HG03520 (cell line): ENCODE measurements around the gene IL22.
"Not testable (repeated sequence)": the region's sequence is repeated elsewhere in the genome, so short reads cannot be mapped to it uniquely, and the experiment has no call there.

Experiments used
- ATAC-seq: cut with Tn5 transposase; IDR thresholded peaks from one replicate; pipeline ENCODE4 v1.9.1; 2021; ENCODE audit warnings: mild to moderate bottlenecking, moderate library complexity; ENCODE audit not compliant: unreplicated experiment

IL22 gene

DNA sequence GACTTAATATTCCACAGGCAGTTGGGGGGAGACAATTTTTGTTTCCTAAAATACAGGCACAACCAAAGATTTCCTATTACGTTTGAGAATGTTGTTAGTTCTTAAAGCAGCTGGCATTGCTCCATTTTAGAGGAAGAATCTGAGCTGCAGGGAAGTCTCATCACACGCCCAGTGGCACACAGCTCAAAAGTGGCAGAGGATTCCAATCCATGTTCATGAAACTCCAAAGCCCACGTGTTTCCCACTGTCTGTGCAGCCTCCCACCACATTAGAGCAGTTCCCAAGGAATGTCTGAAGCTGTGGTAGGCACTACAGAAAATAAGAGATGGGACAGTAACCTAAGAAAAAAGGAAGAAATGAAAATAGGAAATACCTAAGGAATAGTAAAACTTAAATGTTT lies 21.7 kb downstream of the IL22 start:
- ATAC-seq = no peak

DNA sequence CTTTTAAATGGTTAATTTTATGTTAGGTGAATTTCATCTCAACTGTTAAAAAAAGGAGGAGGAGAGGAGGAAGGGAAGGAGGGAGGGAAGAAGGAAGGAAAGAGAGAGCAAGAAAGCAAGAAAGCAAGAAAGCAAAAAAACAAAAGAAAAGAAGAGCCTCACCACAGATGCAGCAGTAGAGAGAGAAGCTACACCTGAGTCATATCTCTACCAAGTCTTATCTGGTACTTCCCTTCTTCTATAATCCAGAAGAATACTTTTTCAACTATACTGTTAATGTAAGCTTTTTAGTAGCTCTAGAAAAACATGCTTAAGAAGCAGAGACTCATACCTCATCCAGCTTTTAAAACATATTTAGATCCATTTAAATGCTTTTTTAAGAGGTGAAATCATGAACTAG lies 22.2 kb downstream of the IL22 start:
- ATAC-seq = peak; percentile 53

- ATAC-seq = no peak
Observed at GRCh38 chr12:68229956-68230355, 23.4 kb downstream of the IL22 start.

DNA sequence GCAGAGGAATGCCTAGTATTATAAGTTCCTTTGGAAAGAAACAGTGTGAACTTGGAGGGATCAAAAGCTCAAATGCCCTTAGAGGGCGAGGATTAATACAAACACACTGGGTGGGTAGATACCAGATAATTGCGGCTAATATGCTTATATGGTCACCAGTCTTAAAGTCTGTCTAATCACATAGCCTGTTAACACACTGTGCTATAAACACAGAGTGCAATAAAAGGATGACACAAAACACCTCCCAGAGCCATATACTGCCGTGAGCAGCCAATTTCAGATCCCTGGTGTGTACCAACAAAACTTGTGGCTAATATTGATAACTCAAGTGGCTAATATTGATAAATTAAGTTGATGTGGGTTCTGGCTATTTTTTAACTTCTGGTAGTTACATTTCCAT lies 26.0 kb downstream of the IL22 start:
- ATAC-seq = no peak

DNA sequence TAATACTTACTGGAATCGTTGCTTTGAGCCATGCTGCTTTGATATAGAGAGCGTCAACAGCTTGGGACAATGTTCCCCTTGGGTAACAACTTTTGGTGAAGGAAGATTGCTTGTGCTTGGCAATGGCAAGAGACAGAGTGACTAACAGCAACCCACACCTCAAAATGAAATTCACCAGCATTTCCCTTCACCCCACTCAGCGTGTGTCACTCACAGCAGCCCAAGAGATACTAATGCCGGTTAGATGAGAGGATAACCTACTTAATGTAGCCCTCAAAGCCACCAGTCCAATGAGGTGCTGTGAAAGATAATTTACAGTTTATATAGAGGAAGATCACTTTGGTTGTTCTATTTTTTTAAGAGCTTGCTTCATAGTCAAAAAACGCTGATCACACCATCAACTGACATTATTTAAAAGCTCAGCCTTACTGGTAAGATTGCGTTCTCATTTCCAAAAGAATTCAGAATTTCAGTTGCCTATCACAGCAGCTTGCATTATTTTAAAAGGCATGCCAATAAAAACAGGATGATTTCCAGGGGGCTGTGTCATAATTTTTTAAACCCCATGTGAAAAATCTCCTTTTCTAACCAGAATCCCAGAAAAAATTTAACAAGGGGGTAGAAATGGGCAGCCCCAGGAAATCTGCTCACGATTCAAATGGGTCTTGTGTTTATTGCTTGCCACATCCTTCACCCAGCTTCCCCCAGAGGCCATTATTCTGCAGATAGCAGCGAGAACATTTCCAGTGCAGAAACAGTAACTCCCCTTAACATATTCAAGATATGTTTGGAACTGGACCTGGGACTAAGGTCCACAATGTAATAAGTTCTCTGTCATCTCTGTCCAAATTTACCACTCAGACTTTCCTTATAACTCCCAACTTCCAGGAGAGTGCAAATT lies 27.6 kb downstream of the IL22 start, which contains the start of gene IL26:
Gene IL26, minus strand, starts transcription at position 235 of the 901 bp plus-strand sequence. Its CDS starts 54 bp downstream, at position 181.
- ATAC-seq = no peak

- no peak for ATAC-seq
Observed at GRCh38 chr12:68224613-68225285, 28.7 kb downstream of the IL22 start.

GRCh38 chr12:68223067-68223747 lies 30.2 kb downstream of the IL22 start:
- peak; percentile 80 for ATAC-seq

GRCh38 chr12:68222326-68222725 lies 31.1 kb downstream of the IL22 start:
- no peak for ATAC-seq

DNA sequence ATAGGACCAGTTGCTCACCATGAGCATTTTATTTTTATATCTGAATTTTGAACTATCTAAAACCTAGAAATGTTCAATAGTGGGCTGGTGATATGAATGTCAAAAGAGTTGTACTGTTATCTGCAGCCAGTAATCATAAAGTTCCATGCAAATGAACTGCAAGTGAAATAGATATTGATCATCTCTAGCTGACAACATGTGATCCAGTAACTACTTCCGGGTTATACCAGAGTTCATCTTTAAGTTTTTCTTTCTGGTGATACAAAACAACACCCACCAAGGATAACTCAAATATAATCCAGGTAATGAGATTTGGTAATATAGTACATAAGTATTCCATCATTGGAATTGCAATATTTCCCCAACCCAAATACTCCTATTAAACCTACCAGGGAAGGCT lies 31.9 kb downstream of the IL22 start:
- ATAC-seq = no peak

GRCh38 chr12:68210875-68211274 lies 42.5 kb downstream of the IL22 start:
- no peak for ATAC-seq

DNA sequence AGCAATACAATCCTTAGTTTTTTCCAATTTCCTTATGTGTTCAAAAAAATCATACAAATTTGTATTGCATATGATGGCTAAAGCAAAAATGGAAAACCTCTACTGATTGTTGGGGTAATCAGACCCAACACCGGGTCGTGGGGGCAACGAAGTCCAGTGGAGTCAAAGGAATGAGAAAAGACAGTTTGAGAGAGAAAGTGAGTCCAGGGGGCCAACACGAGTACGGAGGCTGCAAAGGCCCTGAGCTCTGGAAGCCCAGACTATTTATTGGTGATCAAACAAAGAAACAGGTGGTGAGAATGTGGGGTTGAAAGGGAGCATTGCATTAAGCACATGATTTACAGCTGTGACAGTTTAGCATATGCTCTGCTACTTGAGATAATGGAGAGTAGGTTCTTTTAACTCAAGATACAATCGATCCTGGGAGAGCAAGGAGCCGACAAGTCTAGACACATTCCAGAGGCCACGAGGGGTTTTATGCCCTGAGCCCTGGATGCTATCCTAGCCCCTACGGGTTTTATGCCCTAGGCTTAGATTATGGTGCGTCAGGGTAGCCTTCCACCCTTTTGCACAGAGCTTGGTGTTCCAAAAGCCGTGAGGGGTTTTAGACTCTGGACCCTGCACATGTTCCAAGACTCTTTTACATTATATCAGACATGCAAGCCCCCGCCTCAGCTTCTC lies 44.2 kb downstream of the IL22 start:
- not testable (repeated sequence) for ATAC-seq

- ATAC-seq = no peak
Observed at GRCh38 chr12:68207276-68207675, 46.1 kb downstream of the IL22 start.

DNA sequence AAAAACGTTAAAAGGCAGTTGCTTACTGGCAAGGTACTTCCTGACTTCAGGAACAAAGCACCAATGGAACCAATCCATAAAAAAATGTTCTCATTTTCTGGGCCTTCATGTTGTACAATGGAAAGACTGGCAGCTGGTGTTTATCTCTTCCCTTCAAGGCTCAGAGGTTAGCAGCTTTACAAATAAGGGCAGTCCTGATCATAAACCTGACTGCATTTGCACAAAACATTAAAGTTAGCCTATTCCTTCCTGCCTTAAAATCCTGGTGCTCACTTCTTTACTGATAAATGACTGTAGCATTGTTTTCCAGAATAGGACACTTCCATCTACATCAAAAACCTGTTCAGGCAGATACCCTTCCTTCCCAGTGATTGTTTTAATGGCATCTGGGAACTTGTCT lies 47.0 kb downstream of the IL22 start:
- ATAC-seq = no peak

DNA sequence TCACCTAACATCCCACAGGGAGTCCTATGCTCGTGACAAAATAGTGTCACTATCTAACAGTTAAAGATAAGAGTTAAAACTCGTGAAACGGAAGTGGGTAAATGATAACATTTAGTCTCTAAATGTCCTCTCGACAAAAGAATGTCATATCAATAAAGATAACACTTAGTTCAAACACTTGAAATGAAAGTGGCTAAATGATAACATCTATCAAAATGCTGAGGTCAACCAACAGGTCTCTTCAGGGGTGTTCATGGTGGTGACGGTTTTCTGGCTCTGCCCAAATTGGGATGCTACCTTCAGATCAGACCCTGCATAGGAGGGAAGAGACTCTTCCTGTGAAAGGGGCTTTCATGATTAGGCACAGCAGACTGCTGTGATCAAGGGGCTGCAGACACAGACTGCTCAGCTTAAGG lies 49.9 kb downstream of the IL22 start:
- no peak for ATAC-seq

DNA sequence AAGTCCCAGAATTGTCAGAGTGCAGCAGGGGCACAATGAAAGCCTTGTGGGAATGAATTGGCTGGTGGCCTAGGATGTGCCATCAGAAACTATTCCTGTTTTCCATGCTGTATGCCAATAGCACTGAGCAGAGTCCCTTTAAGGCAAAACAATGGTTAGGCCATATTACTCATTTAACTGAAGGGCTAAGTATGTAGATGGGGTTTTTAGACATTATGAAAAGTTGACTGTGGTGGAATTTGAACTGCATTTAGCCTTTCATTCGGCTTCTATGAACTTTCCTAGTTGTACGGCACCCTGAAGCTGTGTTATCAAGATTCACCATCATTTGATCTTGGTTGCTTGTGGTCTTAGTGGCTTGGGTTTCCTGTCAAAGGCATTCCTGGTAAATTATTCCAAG lies 52.5 kb downstream of the IL22 start:
- no peak for ATAC-seq

DNA sequence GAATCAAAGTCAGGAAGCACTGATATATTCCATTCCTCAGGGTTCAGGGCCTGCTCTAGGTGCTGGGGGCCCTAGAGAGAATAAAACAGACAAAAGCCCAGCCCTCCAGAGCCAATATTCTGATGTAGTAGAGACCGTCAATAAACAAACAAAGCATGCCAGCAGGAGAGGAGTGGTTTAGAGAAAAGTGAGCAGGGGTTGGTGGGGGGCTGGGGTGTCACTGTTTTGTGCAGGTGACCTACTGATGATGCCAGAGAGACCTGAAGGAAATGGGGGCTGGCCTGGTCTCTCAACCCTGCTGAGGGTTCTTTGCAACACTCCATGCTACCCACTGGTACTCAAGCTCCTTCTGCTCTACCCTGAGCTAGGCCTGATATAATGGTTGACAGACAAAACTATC lies 54.3 kb downstream of the IL22 start:
- ATAC-seq = no peak

DNA sequence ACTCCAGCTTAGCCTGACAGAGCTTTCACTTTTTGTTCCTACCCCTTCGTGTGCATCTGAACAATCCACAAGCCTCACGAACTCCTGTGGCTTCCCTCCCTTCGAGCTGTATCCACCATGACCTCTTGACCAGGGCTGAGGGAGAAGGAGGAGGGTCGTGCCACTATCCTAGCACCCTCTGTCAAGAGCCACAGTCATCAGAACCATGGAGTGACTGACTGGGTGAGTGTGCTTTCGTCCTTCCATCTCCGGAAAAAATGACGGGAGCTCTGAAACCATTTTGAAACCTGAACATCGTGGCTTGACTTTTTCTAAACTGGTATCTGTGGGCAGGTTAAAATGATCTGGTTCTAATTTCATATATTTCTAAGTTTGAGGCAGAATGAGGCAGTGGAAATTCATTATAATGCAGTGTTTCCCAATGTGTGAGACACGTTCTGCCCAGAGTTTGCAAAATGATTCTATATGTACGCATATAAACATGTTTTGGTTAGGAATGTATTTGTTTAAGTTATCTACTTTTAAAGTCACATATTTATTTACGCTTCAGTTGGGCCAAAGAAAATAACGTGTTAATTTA lies 54.8 kb downstream of the IL22 start:
- no peak for ATAC-seq
